GM12875 (cell line): Measurements from ENCODE around the gene CSPG4.
A peak's percentile ranks its signal among the peaks of the same experiment; 100 is the strongest.
"Not testable (repeated sequence)": the region's sequence is repeated elsewhere in the genome, so short reads cannot be mapped to it uniquely, and the experiment has no call there.

Experiments used
- H3K4me3 ChIP-seq: one replicate; pipeline ENCODE4 v1.5.1; 2011; ENCODE audit warnings: low read depth, low read length, control low read depth
- CTCF ChIP-seq: IDR thresholded peaks from 2 replicates; pipeline ENCODE4 v1.5.1; 2011; ENCODE audit warnings: low read depth, mild to moderate bottlenecking, control low read depth, inconsistent platforms, low read length, moderate library complexity, borderline replicate concordance; ENCODE audit not compliant: insufficient read depth

CSPG4 gene

GRCh38 chr15:75696311-75696720 is 16.3 kb downstream of the CSPG4 start:
- H3K4me3 ChIP-seq: no peak overlapping the region
- TF ChIP-seq CTCF: no peak

- peak overlapping the region; percentile 15 for H3K4me3 ChIP-seq
- no peak for TF ChIP-seq CTCF
Observed at GRCh38 chr15:75695634-75696310, 16.9 kb downstream of the CSPG4 start.

GRCh38 chr15:75695220-75695619 is 17.4 kb downstream of the CSPG4 start:
- no peak for TF ChIP-seq CTCF
- H3K4me3 ChIP-seq: no peak overlapping the region

GRCh38 chr15:75694241-75695182 is 18.1 kb downstream of the CSPG4 start:
- TF ChIP-seq CTCF: peak; percentile 60
- H3K4me3 ChIP-seq: no peak overlapping the region

- no peak overlapping the region for H3K4me3 ChIP-seq
- no peak for TF ChIP-seq CTCF
Observed at GRCh38 chr15:75693501-75694240, 19.0 kb downstream of the CSPG4 start.

GRCh38 chr15:75693028-75693427 is 19.6 kb downstream of the CSPG4 start:
- not testable (repeated sequence) for H3K4me3 ChIP-seq

GRCh38 chr15:75692311-75692710 is 20.3 kb downstream of the CSPG4 start:
- H3K4me3 ChIP-seq: not testable (repeated sequence)

- H3K4me3 ChIP-seq: not testable (repeated sequence)
Observed at GRCh38 chr15:75689429-75689828, 23.2 kb downstream of the CSPG4 start.
